Stimulated activated CD4-positive, alpha-beta T cell treated with anti-CD3 and anti-CD28 coated beads, TNF-alpha, amount 100 ng/mL, for 48 hours (primary cell): Measurements from ENCODE around the gene FRMD8.

Experiments
- DNase-seq, 3 donors: peaks; one replicate each; pipeline ENCODE4 v3.0.0-alpha.2; 2020; ENCODE audit warnings: low read depth in 3 of 3

The FRMD8 gene

DNA sequence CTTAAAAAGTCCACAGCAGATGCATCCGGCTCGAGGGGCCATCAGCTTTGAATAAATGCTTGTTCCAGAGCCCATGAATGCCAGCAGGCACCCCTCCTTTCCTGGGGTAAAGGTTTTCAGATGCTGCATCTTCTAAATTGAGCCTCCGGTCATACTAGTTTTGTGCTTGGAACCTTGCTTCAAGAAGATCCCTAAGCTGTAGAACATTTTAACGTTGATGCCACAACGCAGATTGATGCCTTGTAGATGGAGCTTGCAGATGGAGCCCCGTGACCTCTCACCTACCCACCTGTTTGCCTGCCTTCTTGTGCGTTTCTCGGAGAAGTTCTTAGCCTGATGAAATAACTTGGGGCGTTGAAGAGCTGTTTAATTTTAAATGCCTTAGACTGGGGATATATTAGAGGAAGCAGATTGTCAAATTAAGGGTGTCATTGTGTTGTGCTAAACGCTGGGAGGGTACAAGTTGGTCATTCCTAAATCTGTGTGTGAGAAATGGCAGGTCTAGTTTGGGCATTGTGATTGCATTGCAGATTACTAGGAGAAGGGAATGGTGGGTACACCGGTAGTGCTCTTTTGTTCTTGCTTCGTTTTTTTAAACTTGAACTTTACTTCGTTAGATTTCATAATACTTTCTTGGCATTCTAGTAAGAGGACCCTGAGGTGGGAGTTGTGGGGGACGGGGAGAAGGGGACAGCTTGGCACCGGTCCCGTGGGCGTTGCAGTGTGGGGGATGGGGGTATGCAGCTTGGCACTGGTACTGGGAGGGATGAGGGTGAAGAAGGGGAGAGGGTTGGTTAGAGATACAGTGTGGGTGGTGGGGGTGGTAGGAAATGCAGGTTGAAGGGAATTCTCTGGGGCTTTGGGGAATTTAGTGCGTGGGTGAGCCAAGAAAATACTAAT, 38.0 kb downstream of the FRMD8 start:
- peak in 1 of 3 donors; percentile 68 for DNase-seq

DNA sequence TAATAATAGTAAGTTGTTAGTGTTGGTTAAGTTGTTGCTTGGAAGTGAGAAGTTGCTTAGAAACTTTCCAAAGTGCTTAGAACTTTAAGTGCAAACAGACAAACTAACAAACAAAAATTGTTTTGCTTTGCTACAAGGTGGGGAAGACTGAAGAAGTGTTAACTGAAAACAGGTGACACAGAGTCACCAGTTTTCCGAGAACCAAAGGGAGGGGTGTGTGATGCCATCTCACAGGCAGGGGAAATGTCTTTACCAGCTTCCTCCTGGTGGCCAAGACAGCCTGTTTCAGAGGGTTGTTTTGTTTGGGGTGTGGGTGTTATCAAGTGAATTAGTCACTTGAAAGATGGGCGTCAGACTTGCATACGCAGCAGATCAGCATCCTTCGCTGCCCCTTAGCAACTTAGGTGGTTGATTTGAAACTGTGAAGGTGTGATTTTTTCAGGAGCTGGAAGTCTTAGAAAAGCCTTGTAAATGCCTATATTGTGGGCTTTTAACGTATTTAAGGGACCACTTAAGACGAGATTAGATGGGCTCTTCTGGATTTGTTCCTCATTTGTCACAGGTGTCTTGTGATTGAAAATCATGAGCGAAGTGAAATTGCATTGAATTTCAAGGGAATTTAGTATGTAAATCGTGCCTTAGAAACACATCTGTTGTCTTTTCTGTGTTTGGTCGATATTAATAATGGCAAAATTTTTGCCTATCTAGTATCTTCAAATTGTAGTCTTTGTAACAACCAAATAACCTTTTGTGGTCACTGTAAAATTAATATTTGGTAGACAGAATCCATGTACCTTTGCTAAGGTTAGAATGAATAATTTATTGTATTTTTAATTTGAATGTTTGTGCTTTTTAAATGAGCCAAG, 38.9 kb downstream of the FRMD8 start:
- DNase-seq: peak in 1 of 3 donors; percentile 83

DNA sequence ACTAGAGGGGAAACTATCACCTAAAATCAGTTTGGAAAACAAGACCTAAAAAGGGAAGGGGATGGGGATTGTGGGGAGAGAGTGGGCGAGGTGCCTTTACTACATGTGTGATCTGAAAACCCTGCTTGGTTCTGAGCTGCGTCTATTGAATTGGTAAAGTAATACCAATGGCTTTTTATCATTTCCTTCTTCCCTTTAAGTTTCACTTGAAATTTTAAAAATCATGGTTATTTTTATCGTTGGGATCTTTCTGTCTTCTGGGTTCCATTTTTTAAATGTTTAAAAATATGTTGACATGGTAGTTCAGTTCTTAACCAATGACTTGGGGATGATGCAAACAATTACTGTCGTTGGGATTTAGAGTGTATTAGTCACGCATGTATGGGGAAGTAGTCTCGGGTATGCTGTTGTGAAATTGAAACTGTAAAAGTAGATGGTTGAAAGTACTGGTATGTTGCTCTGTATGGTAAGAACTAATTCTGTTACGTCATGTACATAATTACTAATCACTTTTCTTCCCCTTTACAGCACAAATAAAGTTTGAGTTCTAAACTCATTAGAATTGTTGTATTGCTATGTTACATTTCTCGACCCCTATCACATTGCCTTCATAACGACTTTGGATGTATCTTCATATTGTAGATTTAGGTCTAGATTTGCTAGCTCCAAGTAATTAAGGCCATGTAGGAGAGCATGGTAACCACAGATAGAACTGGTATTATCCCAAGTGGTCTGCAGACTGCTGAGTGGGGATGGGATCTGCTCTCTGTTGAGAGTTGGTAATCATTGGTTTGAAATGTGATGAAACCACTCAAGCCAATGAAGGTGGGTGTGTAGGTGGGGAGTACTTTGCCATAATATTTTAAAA, 39.8 kb downstream of the FRMD8 start:
- DNase-seq: no peak

DNA sequence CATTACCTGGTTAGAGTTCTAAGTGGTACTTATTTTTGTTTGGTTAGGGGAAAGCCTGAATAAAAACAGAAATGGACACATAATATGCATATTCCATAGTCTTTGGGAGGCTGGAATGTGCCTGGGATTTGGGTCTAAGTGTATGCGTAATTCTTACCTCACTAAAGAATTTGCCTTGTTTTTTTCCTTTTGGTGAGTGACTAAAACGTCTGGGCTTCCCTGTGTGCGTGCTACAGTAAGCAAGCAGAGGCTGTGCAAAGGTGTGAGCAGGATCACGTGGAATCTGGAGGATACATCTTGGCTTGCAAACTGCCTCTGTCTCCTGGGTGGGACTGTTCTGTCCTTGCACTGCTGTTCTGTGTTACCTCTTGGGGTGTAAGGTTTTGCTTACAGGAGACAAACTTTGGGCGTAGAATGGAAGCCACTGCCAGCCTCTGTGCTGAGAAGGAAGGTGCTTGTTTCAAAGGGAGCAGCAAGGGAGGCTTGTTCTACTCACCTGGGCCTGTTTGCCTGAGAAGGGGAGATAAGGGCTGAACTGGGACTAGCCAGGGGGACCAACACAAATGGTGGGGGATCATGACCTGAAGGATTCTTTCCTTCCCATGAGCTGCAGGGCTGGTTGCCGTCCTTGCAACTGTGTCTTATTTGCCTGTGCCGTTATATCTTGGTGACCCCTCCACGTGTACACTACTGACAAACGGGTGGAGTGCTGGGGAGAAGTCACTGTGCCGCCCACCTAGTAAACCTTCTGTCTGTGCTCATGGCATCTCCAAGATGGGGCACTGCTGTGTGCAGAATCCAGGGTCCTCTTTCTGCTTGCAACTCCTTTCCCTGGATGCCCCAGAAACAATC, 40.6 kb downstream of the FRMD8 start:
- no peak for DNase-seq

DNA sequence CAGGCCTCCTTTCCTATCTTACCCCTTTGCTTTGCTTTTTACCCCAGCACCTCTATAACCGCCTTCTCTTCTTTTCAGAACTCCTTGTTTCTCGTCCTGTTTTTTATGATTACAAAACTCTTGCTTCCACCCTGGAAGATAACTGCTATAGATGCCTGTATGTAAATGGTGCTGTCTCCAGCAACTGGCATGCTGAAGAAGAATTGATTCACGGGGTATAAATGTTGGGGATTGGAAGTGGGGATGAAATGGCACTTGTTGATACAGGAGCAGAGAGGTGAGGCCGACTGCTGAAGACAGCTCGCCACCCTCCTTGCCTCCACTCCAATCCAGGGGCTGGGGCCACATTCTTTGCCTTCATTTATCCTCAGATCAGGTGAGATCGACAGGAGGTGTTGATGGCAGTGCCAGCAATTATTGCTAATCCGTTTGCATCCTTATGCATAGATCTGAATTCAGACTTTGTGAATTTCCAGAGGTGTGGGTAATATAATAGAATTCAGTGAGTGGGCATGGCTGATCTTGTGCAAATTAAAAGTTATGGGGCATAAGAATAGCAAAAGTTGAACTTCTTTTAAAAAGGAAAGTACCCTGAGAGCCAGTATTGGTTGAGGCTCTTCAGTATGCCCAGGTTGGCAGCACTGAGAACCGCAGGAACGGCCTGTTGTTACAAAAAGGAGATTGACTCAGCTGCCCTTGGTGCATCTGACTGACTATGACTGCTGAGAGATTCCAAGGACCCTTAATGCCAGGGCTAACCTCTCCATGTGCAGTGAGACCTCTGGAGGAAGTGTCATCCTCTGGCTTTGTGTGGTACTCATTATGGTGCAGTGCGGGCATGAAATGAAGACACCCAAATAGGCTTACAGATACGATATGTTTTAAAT, 41.5 kb downstream of the FRMD8 start:
- DNase-seq: no peak

DNA sequence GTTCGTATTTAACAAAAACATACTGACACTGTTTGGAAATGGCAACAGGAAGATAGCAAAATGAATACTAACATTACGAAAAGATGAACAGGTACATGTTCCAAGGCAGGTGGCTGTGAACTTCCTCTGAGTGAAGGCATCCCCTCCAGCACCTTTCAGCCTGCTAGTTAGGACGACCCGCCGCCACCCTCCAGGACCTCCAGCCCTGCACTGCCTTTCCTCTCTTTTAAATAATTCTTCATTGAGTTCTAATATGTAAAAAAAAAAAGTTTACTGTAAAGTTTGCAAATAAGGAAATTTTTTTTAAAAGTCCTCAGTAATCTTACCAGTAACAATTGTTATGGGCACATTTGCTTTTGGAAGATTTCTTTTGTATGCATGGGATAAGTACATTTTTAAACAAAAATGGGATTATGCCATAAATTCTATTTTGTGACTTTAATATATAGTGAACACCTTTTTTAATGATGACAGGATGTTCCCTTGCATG, 42.2 kb downstream of the FRMD8 start:
- DNase-seq: no peak

DNA sequence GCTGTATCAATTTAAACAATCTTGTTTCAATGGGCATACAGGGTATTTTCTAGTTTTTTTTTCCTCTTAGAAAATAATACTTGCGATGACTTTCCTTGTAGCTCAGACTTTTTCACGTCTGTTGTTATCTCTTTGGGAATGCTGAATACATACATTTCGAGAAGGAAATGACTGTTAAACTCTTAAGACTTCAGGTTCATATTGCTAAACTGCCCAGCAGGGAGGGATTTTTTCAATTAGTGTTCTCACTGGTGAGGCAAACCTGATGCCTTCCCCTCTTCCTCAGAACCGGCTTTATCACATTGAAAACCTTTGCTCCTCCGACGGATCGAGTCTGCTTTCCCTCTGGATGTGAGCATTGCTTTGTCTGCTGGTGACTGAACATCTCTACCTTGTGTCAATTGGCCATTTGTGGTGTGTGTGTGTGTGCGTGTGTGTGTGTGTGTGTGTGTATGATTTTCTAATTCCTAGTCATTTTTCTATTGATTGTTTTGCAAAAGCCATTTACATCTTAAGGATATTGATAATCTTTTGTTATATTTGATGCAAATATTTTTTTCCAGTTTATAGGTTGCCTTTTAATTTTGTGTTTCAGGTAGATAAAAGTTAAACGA, 42.7 kb downstream of the FRMD8 start:
- DNase-seq: no peak

DNA sequence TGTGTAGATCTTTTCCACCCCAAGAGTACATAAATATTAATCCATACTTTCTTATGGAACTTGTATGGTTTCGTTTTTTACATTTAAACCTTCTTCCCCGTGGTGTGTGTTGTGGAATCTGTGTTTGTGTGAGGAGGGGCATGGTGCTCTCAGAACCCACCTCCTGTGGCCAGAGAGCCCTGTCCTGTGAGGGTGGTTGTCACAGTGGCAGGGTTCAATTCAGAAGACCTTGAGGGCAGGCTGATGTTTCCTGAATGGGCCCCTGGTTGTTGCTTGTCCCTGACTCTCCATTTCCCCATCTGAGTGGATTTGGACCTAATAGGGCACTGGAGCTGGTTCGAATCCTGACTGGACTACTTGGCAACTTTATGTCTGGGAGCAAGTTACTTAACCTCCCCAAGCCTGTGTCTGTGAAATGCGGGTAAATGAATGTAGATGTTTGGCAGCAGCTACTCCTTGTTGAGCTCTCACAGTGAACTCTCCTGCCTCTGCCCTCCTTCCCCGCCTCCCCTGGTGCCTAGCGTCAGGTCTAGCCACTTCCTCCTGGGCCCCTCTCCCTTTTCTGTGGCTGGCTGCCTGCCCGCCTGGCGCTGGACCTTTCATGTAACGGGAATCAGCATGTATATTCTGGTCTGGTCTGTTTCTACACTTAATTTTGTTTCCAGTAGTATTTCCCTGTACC, 43.4 kb downstream of the FRMD8 start:
- no peak for DNase-seq

DNA sequence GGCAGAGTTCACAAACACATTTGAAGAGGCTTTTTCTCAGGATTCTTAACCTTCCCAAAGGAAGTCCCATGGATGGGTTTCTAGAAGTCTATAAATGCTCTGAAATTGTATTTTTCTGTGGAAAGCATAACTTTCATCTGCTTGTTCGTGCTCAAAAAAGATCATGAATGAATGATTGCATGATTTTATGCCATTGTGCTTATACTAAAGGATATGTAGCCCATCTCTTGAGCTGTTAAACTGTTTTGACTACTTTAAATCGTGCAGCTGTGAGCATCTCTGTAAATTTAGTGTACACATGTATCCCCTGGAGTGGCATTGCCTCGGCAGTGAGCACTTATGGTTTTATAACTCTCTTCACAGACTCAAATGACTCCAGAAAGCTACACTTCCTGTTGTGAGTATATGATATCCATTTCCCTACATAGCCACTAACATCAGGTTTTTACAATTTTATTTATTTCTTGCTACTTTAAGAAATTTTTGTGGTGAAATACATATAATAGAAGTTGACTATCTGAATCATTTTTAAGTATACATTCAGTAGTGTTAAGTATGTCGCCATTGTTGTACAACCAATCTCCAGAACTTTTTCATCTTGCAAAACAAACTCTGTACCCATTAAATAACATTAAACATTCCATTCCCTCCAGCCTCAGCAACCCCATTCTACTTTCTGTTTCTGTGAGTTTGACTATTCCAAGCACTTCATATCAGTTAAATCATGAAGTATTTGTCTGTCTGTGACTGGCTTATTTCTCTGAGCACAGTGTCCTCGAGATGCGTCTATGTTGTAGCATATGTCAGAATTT, 44.2 kb downstream of the FRMD8 start:
- DNase-seq: no peak

DNA sequence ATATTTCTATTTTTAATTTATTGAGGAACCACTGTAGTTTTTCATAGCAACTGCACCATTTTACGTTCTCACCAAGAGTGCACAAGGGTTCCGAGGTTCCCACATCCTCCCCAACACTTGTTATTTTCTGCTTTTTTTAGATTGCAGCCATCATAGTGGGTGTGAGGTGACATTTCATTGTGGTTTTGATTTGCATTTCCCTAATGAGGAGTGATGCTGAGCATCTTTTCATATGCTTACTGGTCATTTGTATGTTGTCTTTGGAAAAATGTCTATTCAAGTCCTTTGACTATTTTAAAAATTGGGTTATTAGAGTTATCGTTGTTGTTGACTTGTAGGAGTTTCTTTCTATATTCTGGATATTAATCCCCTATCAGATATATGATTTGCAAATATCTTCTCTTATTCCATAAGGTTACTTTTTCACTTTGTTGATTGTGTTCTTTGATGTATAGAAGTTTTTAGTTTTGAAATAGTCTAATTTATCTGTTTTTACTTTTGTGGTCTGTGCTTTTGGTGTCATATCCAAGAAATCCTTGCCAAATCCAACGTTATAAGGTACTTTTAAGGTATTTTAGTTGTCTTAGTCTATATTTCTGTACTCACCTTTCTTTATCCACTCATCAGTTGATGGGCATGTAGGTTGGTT, 45.1 kb downstream of the FRMD8 start:
- DNase-seq: no peak

DNA sequence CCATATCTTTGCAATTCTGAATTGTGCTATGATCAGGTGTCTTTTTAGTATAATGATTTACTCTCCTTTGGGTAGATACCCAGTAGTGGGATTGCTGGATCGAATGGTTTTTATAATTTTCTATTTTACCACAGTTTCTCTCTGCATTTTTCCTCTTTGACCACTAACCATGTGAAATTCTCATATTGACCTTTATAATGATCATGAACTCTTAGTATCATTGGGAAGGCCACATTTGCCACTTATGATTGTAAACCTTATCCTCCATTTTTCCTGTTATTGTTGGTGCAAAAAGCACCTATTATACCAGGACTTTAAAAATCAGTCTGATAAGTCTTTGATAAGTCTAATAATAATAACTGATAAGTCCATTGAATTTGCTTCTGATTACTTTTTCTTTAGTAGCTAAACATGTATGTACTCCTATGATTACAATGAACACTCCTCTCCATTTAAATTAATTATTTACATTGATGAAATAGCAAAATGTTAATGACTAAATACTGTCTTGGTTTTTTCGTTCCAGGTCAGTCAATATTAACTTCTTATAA, 45.7 kb downstream of the FRMD8 start:
- DNase-seq: no peak

DNA sequence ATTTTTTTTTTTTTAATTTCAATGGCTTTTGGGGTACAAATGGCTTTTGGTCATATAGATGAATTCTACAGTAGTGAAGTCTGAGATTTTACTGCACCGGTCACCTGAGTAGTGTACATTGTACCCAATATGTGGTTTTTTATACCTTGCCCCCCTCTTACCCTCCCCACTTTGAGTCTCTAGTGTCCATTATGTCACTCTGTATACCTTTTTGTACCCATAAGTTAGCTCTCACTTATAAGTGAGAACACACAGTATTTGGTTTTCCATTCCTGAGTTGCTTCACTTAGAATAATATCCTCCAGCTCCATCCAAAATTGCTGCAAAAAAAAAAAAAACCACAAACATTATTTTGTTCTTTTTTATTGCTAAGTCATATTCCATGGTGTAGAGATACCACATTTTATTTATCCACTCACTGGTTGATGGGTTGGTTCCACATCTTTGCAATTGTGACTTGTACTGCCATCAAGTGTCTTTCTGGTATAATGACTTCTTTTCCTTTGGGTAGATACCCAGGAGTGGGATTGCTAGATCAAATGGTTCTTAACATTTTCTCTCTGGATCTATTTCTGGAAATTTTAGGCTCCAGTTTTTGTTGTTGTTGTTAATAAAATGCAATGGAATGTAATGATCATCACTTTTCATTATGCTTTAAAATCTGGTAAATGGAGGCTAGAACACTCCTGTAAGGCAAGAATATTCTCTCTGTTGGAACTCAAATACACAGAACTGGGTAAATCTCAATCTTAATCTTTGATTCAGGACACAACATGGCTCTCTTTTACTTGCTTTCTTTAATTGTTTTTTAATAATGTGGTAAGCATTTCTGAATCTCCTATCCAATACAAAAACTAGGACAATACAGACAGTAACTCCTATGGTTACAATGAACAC, 46.5 kb downstream of the FRMD8 start:
- DNase-seq: no peak

DNA sequence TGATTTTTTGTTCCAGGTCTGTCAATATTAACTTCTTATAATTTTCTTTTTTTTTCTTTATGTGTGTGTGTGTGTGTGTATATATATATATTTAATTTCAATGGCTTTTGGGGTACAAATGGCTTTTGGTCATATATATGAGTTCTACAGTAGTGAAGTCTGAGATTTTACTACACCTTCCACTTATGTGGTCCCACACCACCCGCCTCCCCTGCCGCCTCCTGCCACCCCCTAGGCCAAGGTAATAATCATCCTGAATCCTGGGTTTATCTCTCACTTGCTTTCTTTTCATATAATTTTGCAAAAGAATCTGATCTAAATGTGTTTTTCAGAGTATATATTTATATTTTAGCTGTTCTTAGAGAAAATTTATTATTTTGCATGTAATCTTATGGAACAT, 47.2 kb downstream of the FRMD8 start:
- no peak for DNase-seq

DNA sequence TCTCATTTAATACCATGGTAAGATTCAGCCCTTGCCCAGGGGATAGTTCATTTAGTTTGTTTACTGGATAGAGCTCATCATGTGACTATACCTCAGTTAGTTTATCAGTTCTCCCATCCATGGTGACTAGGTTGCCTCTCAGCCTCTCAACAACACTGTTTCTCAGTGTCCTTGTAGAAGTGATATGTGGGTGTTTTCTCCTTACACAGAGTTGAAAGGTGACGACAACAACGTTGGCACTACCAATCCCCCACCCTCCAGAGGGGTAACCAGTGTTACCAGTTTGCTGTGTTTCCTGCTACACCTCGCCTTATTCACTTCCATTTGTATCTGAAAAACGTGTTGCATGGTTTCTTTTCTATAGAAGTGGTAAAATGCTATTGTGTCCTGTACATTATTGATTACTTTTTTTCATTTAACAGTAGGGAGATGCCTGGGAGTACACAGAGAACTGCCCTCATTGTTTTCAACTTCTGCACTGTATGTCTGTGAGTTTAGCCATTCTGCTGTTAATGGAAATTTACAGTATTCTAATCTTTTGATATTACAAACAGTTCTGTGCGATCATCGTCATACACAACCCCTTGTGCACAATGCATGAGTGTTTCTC, 47.7 kb downstream of the FRMD8 start:
- no peak for DNase-seq

DNA sequence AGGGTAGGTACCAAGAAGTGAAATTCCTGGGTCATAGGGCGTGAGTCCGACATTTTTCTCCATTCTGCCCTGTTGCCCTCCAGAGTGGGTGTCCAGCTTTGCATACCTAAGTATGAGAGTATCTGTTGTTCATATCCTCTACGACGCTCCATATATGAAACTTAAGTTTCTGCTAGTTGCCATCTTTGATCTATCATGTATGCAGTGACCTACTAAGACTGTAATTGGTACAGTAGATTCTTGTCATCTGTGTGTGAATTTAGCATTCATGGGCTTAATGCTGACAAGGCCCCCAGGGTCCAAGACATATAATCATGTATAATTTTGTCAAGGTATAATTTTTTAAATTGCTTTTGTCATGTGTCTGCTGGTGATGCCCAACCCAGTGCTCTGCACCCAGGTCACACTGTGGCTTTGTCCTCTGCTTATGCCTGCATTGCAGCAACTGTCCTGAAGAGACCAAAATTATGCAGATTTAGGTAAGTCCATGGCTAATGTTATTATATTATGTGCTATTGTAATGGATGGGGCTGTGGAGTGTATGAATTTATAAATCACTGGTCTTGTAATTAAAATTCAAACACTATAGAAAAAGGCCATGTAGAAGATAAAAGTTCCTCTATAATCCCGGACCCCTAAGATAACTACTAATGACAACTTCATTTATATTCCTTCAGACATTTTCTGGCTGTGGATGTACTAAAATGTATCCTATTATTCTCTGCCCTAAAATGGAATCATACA, 48.4 kb downstream of the FRMD8 start:
- DNase-seq: no peak
